HepG2 (cell line): ENCODE data around the gene TSHZ2. TPM values are rescaled to one million over a fixed set of nuclear protein-coding genes. Genes with fewer than 3 reads are reported as not detected.
A peak's percentile ranks its signal among the peaks of the same experiment; 100 is the strongest.

ENCODE experiments used
- ATAC-seq: fragments of 200-7000 bp; cut with Tn5 transposase; 3 replicates; pipeline ENCODE4 v1.9.1; 2020; ENCODE audit warnings: mild to moderate bottlenecking, moderate library complexity
- BruUV-seq: library from RNA; stranded (reverse); fragments of 400-500 nt; replicated peaks from 2 replicates; lab custom pipeline; 2021; lab: Mats Ljungman, UMichigan
- CTCF ChIA-PET: fragments of 300-600 bp; formaldehyde crosslinking; extraction: SDS; loops from one replicate; lab custom pipeline; 2021; ENCODE audit warnings: low total read pairs, inconsistent platforms, low intra/inter-chr PET ratio; lab: Yijun Ruan, JAX
- POLR2A ChIA-PET: fragments of 350-600 bp; sonication (Branson Sonifier 250); formaldehyde crosslinking; loops from one replicate; lab custom pipeline; 2020; ENCODE audit warnings: antibody characterized with exemption, inconsistent platforms; lab: Yijun Ruan, JAX
- DNase-seq: peaks from one replicate; pipeline ENCODE4 v3.0.0-alpha.2; 2015; ENCODE audit warnings: low spot score
- FAIRE-seq: peaks from 3 replicates; lab custom pipeline; 2011; peaks lifted over from hg19 to GRCh38; lab: Jason Lieb, UNC
- H2AFZ ChIP-seq: one replicate; pipeline ENCODE4 v1.6.1; 2011; ENCODE audit warnings: low read length, inconsistent platforms
- H3K27ac ChIP-seq: fragments of 300-600 bp; 3 replicates; pipeline ENCODE4 v1.8.0; 2011; ENCODE audit warnings: mixed run types, mild to moderate bottlenecking, mixed read lengths, low read length, inconsistent platforms; ENCODE audit not compliant: insufficient read depth; ENCODE audit errors: extremely low read length
- H3K27me3 ChIP-seq, 2 experiments: fragments of 200-600 bp in 1 of 2; 2 replicates in 1 of 2; 3 replicates in 1 of 2; pipeline versions ENCODE4 v1.6.0 to v1.8.0; 2011; ENCODE audit warnings: low read length in 2 of 2, mild to moderate bottlenecking in 2 of 2, moderate library complexity in 2 of 2, inconsistent platforms in 1 of 2; ENCODE audit not compliant: insufficient read depth in 2 of 2, control insufficient read depth in 1 of 2
- H3K36me3 ChIP-seq, 2 experiments: fragments of 200-600 bp in 1 of 2; replicated peaks in 1 of 2; 2 replicates in 1 of 2; 3 replicates in 1 of 2; pipeline versions ENCODE4 v1.5.1 to v1.8.0; 2011; ENCODE audit warnings: low read length in 2 of 2, inconsistent platforms in 1 of 2; ENCODE audit not compliant: insufficient read depth in 2 of 2, control insufficient read depth in 1 of 2
- H3K4me1 ChIP-seq: 2 replicates; pipeline ENCODE4 v1.5.1; 2012; ENCODE audit warnings: low read length, inconsistent platforms; ENCODE audit not compliant: insufficient read depth
- H3K4me2 ChIP-seq: 2 replicates; pipeline ENCODE4 v1.6.0; 2011; ENCODE audit warnings: low read depth, low read length, inconsistent platforms
- H3K4me3 ChIP-seq, 3 experiments: fragments of 200-600 bp in 1 of 3; sonication (generic), shearing (Covaris generic) in 1 of 3; replicated peaks in 1 of 3; 2 replicates each; pipeline ENCODE4 v1.5.1; 2011 to 2016; ENCODE audit warnings: low read length in 3 of 3, inconsistent platforms in 2 of 3, low read depth in 2 of 3, mild to moderate bottlenecking in 2 of 3, control low read depth in 1 of 3, mixed read lengths in 1 of 3; ENCODE audit not compliant: insufficient read depth in 1 of 3
- H3K79me2 ChIP-seq: one replicate; pipeline ENCODE4 v1.6.1; 2011; ENCODE audit warnings: low read length, inconsistent platforms; ENCODE audit not compliant: insufficient read depth
- H3K9ac ChIP-seq: 2 replicates; pipeline ENCODE4 v1.6.0; 2011; ENCODE audit warnings: mild to moderate bottlenecking, low read depth, low read length, inconsistent platforms; ENCODE audit not compliant: insufficient read depth
- H3K9me3 ChIP-seq: 2 replicates; pipeline ENCODE4 v1.5.1; 2012; ENCODE audit warnings: mild to moderate bottlenecking, low read length
- H4K20me1 ChIP-seq: 2 replicates; pipeline ENCODE4 v1.6.0; 2011; ENCODE audit warnings: inconsistent platforms, mild to moderate bottlenecking, low read length, moderate library complexity; ENCODE audit not compliant: insufficient read depth
- BHLHE40 ChIP-seq: IDR thresholded peaks from 2 replicates; pipeline ENCODE4 v1.6.1; 2011; ENCODE audit warnings: low read length, improper control_type of control experiment
- CTCF ChIP-seq: sonication (generic); formaldehyde crosslinking; IDR thresholded peaks from 2 replicates; pipeline ENCODE4 v1.5.0; 2020; ENCODE audit warnings: mild to moderate bottlenecking, missing genetic modification reagents, moderate library complexity
- HNRNPL ChIP-seq: fragments of 200-400 bp; formaldehyde crosslinking; IDR thresholded peaks from 2 replicates; pipeline ENCODE4 v1.6.1; 2017; ENCODE audit warnings: mild to moderate bottlenecking, low read depth, low read length
- JUNB ChIP-seq: sonication (generic); formaldehyde crosslinking; IDR thresholded peaks from 2 replicates; pipeline ENCODE4 v1.8.0; 2022; ENCODE audit warnings: missing genetic modification reagents, mild to moderate bottlenecking, borderline replicate concordance
- NFIC ChIP-seq: IDR thresholded peaks from 2 replicates; pipeline ENCODE4 v1.6.1; 2012; ENCODE audit warnings: mild to moderate bottlenecking, low read length, inconsistent platforms
- ZNF816 ChIP-seq: sonication (generic); formaldehyde crosslinking; IDR thresholded peaks from 2 replicates; pipeline ENCODE4 v1.8.0; 2022; ENCODE audit warnings: missing genetic modification reagents, mild to moderate bottlenecking, borderline replicate concordance
- WGBS: methylation state at CpG from one replicate; pipeline ENCODE4 v1.1.6; 2017; ENCODE audit warnings: low lambda C conversion rate; 5-methylcytosine and 5-hydroxymethylcytosine counted together
- in situ Hi-C: cut with HindIII; loops from 2 replicates; pipeline ENCODE4 v1.10.0; 2017; ENCODE audit warnings: low pct_unique_long_range_greater_than_20kb; ENCODE audit not compliant: extremely low pct_ligation_motif_present
- intact Hi-C: fragments of 100-400 bp; cut with micrococcal nuclease; formaldehyde crosslinking; loops from one replicate; pipeline ENCODE4 v1.10.0; 2022; ENCODE audit not compliant: unreplicated experiment
- polyA plus RNA-seq, 8 experiments: library from polyadenylated mRNA; depleted of rRNA in 3 of 8; stranded (reverse) in 7 of 8; unstranded in 1 of 8; fragments of >200 nt; fragmentation: Illumina TruSeq in 4 of 8; extraction: Trizol in 4 of 8; gene quantifications; 2 replicates each; pipeline versions ENCODE4 v1.2.1 to v1.2.3, GENCODE V29; 2011 to 2016; ENCODE audit warnings: low read depth in 4 of 8, missing spikeins in 1 of 8, mixed read lengths in 1 of 8; ENCODE audit not compliant: insufficient read depth in 1 of 8
- total RNA-seq, 5 experiments: library from RNA; depleted of rRNA; stranded (reverse); fragments of >200 nt; fragmentation: Illumina TruSeq; extraction: Trizol; gene quantifications; 2 replicates each; pipeline ENCODE4 v1.2.3, GENCODE V29; 2016; ENCODE audit warnings: low read depth in 1 of 5
- TF ChIP-seq, protein P1 (sequence below): fragments of 450-650 bp; IDR thresholded peaks from 2 replicates; pipeline ENCODE4 v1.6.1; 2017; ENCODE audit warnings: mild to moderate bottlenecking
- TF ChIP-seq, protein P2 (sequence below), 2 experiments: sonication (generic) in 1 of 2; formaldehyde crosslinking in 1 of 2; IDR thresholded peaks; 2 replicates each; pipeline versions ENCODE4 v1.6.1 to v1.9.0; 2014 to 2022; ENCODE audit warnings: antibody characterized with exemption in 1 of 2, borderline replicate concordance in 1 of 2, inconsistent platforms in 1 of 2, low read depth in 1 of 2, missing genetic modification reagents in 1 of 2

The TSHZ2 gene
- total and polyA plus RNA-seq, 2 of the 13 experiments (the other 11 are each of a cell fraction or from before 2014, with no cell fraction given): 0.01 TPM; not detected in 1

GRCh38 chr20:53320701-53321100 lies 348.5 kb downstream of the TSHZ2 start (continued):
- TF ChIP-seq, protein P1, sequence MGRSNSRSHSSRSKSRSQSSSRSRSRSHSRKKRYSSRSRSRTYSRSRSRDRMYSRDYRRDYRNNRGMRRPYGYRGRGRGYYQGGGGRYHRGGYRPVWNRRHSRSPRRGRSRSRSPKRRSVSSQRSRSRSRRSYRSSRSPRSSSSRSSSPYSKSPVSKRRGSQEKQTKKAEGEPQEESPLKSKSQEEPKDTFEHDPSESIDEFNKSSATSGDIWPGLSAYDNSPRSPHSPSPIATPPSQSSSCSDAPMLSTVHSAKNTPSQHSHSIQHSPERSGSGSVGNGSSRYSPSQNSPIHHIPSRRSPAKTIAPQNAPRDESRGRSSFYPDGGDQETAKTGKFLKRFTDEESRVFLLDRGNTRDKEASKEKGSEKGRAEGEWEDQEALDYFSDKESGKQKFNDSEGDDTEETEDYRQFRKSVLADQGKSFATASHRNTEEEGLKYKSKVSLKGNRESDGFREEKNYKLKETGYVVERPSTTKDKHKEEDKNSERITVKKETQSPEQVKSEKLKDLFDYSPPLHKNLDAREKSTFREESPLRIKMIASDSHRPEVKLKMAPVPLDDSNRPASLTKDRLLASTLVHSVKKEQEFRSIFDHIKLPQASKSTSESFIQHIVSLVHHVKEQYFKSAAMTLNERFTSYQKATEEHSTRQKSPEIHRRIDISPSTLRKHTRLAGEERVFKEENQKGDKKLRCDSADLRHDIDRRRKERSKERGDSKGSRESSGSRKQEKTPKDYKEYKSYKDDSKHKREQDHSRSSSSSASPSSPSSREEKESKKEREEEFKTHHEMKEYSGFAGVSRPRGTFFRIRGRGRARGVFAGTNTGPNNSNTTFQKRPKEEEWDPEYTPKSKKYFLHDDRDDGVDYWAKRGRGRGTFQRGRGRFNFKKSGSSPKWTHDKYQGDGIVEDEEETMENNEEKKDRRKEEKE: no peak

- Histone ChIP-seq H3K79me2 (no peaks in the 10 kb centered on the region), H3K4me1 (no peaks in the 10 kb centered on the region), H3K36me3 (no peaks in the 10 kb centered on the region), H3K4me2 (no peak overlapping the region), H2AFZ (no peak overlapping the region), H3K27ac (no peak overlapping the region), H3K4me3 (no peak overlapping the region), H4K20me1 (no peaks in the 10 kb centered on the region), H3K27me3 (no peaks in the 10 kb centered on the region; a peak in 1 of 5 replicates), H3K9me3 (no peaks in the 10 kb centered on the region), H3K9ac (no peak overlapping the region)
- in situ Hi-C loops: no loop called here
- ATAC-seq (no peak; the same call in 2 of the 3 replicates), FAIRE-seq (peak; percentile 47), DNase-seq (no peak)
- no TSS peak for BruUV-seq
- CTCF ChIA-PET: no interaction called here
- intact Hi-C loops: no loop called here
- POLR2A ChIA-PET: no interaction called here
- 36% methylated on average over 5 of the region's 5 CpGs for WGBS
- TF ChIP-seq HNRNPL (no peak), NFIC (no peak), JUNB (no peak), BHLHE40 (no peak), CTCF (CRISPR knock-in tag) (peak; percentile 25; the same call in 1 of the 2 replicates), ZNF816 (no peak)
- TF ChIP-seq, protein P1: no peak
- TF ChIP-seq, protein P2, sequence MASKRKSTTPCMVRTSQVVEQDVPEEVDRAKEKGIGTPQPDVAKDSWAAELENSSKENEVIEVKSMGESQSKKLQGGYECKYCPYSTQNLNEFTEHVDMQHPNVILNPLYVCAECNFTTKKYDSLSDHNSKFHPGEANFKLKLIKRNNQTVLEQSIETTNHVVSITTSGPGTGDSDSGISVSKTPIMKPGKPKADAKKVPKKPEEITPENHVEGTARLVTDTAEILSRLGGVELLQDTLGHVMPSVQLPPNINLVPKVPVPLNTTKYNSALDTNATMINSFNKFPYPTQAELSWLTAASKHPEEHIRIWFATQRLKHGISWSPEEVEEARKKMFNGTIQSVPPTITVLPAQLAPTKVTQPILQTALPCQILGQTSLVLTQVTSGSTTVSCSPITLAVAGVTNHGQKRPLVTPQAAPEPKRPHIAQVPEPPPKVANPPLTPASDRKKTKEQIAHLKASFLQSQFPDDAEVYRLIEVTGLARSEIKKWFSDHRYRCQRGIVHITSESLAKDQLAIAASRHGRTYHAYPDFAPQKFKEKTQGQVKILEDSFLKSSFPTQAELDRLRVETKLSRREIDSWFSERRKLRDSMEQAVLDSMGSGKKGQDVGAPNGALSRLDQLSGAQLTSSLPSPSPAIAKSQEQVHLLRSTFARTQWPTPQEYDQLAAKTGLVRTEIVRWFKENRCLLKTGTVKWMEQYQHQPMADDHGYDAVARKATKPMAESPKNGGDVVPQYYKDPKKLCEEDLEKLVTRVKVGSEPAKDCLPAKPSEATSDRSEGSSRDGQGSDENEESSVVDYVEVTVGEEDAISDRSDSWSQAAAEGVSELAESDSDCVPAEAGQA (IDR thresholded peaks at IDR 0.05; ENCODE audit: low read depth): no peak
- TF ChIP-seq, protein P2 (CRISPR knock-in tag; IDR thresholded peaks at IDR 0.05; ENCODE audit: borderline replicate concordance): no peak
These were observed 349.4 kb downstream of the TSHZ2 start for GRCh38 chr20:53321596-53321995.
